Right lobe of liver (tissue), 4 donors: Measurements from ENCODE around the gene NDUFAB1.

ENCODE experiments used
- POLR2A ChIP-seq: fragments of 450-650 bp; IDR thresholded peaks from one replicate; pipeline ENCODE4 v1.6.1; 2017; ENCODE audit warnings: antibody characterized with exemption, mild to moderate bottlenecking
- TF ChIP-seq, protein P1 (sequence below), 4 donors: fragments of 200-600 bp in 3 of 4; fragments of 450-650 bp in 1 of 4; IDR thresholded peaks; one replicate each; pipeline versions ENCODE4 v1.5.1 to v1.8.0; 2016 to 2022; ENCODE audit warnings: antibody characterized with exemption in 4 of 4, mild to moderate bottlenecking in 2 of 4
- donor health status: DM: no; HTN: no; CAD: no.
- donor health status: DM: no; HTN: no; CAD: no.
- donor health status: DM: no; HTN: yes; CAD: no.

- TF ChIP-seq POLR2A = no peak
- TF ChIP-seq, protein P1, sequence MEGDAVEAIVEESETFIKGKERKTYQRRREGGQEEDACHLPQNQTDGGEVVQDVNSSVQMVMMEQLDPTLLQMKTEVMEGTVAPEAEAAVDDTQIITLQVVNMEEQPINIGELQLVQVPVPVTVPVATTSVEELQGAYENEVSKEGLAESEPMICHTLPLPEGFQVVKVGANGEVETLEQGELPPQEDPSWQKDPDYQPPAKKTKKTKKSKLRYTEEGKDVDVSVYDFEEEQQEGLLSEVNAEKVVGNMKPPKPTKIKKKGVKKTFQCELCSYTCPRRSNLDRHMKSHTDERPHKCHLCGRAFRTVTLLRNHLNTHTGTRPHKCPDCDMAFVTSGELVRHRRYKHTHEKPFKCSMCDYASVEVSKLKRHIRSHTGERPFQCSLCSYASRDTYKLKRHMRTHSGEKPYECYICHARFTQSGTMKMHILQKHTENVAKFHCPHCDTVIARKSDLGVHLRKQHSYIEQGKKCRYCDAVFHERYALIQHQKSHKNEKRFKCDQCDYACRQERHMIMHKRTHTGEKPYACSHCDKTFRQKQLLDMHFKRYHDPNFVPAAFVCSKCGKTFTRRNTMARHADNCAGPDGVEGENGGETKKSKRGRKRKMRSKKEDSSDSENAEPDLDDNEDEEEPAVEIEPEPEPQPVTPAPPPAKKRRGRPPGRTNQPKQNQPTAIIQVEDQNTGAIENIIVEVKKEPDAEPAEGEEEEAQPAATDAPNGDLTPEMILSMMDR (IDR thresholded peaks at IDR 0.05) = no peak
Measured at GRCh38 chr16:23571895-23572294, 24.2 kb downstream of the NDUFAB1 start.
